KBM-7 (cell line): ENCODE data around the gene TMEM94.
"Not testable (repeated sequence)": the region's sequence is repeated elsewhere in the genome, so short reads cannot be mapped to it uniquely, and the experiment has no call there.

Experiments used
- DNase-seq: peaks from one replicate; pipeline ENCODE4 v3.0.0-alpha.2; 2015
- in situ Hi-C: fragments of 300-500 bp; cut with MboI; formaldehyde crosslinking; loops from 2 replicates; pipeline ENCODE4 v1.14.3; 2020; ENCODE audit warnings: low sequenced_read_pairs, low pct_unique_long_range_greater_than_20kb, mixed read lengths

The TMEM94 gene

GRCh38 chr17:75517297-75517865, 60.9 kb downstream of the TMEM94 start:
- in situ Hi-C loops, result no loop called here
- DNase-seq, result peak; percentile 32

GRCh38 chr17:75518201-75518600, 61.8 kb downstream of the TMEM94 start:
- peak; percentile 70 for DNase-seq
- in situ Hi-C loops, result no loop called here

GRCh38 chr17:75518983-75519537, 62.6 kb downstream of the TMEM94 start:
- no peak for DNase-seq
- in situ Hi-C loops, result no loop called here

- DNase-seq, in situ Hi-C loops: not testable (repeated sequence)
Measured at GRCh38 chr17:75520413-75520812, 64.0 kb downstream of the TMEM94 start.

- in situ Hi-C loops, result no loop called here
- DNase-seq, result no peak
Measured at GRCh38 chr17:75521290-75521689, 64.9 kb downstream of the TMEM94 start.

GRCh38 chr17:75521951-75522727, 65.7 kb downstream of the TMEM94 start:
- no peak for DNase-seq
- in situ Hi-C loops, result no loop called here

- no peak for DNase-seq
- in situ Hi-C loops, result no loop called here
Measured at GRCh38 chr17:75523647-75524046, 67.2 kb downstream of the TMEM94 start.

GRCh38 chr17:75524269-75524969, 68.0 kb downstream of the TMEM94 start:
- in situ Hi-C loops, result no loop called here
- DNase-seq, result no peak

GRCh38 chr17:75524970-75525805, 68.8 kb downstream of the TMEM94 start, which contains the start of gene LLGL2:
Gene LLGL2, plus strand, starts transcription at chr17:75525697. Its CDS starts 17,730 bp downstream, at chr17:75543427.
- in situ Hi-C loops, result no loop called here

GRCh38 chr17:75525806-75526554, 69.5 kb downstream of the TMEM94 start:
- in situ Hi-C loops, result no loop called here
- DNase-seq, result peak; percentile 24

More at GRCh38 chr17:75524970-75525805, 68.8 kb downstream of the TMEM94 start, which contains the start of gene LLGL2:
- peak; percentile 88 for DNase-seq

- in situ Hi-C loops, result no loop called here
- peak; percentile 16 for DNase-seq
Measured at GRCh38 chr17:75526555-75527270, 70.3 kb downstream of the TMEM94 start.

- DNase-seq, result no peak
- in situ Hi-C loops, result no loop called here
Measured at GRCh38 chr17:75530837-75531720, 74.6 kb downstream of the TMEM94 start.

GRCh38 chr17:75531721-75532072, 75.3 kb downstream of the TMEM94 start:
- in situ Hi-C loops, result no loop called here
- no peak for DNase-seq

GRCh38 chr17:75535119-75535537, 78.7 kb downstream of the TMEM94 start:
- in situ Hi-C loops, result no loop called here
- no peak for DNase-seq

GRCh38 chr17:75535871-75536270, 79.4 kb downstream of the TMEM94 start:
- in situ Hi-C loops, result no loop called here
- no peak for DNase-seq

- no peak for DNase-seq
- in situ Hi-C loops, result no loop called here
Measured at GRCh38 chr17:75536366-75536765, 79.9 kb downstream of the TMEM94 start.
